GM23248 (cell line): ENCODE measurements around the gene FKBP14. TPM values are rescaled to one million over a fixed set of nuclear protein-coding genes. Genes with fewer than 3 reads are reported as not detected.

Experiments used
- DNase-seq: peaks from one replicate; pipeline ENCODE4 v3.0.0-alpha.2; 2015
- H2AFZ ChIP-seq: fragments of 200-600 bp; sonication (generic); 2 replicates; pipeline ENCODE4 v1.6.1; 2016; ENCODE audit warnings: antibody characterized with exemption
- H3F3A ChIP-seq: fragments of 200-600 bp; sonication (generic); 2 replicates; pipeline ENCODE4 v1.6.1; 2016; ENCODE audit warnings: mild to moderate bottlenecking, antibody characterized with exemption, mixed run types; ENCODE audit not compliant: insufficient read depth
- H3K27ac ChIP-seq: fragments of 200-600 bp; sonication (generic); 2 replicates; pipeline ENCODE4 v1.5.1; 2016; ENCODE audit warnings: mild to moderate bottlenecking
- H3K27me3 ChIP-seq: fragments of 200-600 bp; sonication (generic); replicated peaks from 2 replicates; pipeline ENCODE4 v1.6.1; 2016; ENCODE audit warnings: mild to moderate bottlenecking; ENCODE audit not compliant: insufficient read depth
- H3K36me3 ChIP-seq: fragments of 200-600 bp; sonication (generic); 2 replicates; pipeline ENCODE4 v1.6.1; 2016; ENCODE audit warnings: low read depth, mild to moderate bottlenecking
- H3K4me1 ChIP-seq: fragments of 200-600 bp; sonication (generic); 2 replicates; pipeline ENCODE4 v1.6.1; 2016; ENCODE audit warnings: mild to moderate bottlenecking; ENCODE audit not compliant: insufficient read depth
- H3K4me2 ChIP-seq: fragments of 200-600 bp; sonication (generic); one replicate; pipeline ENCODE4 v1.6.1; 2016; ENCODE audit warnings: mild to moderate bottlenecking; ENCODE audit not compliant: unreplicated experiment
- H3K4me3 ChIP-seq: fragments of 200-600 bp; sonication (generic); 2 replicates; pipeline ENCODE4 v1.5.1; 2016; ENCODE audit warnings: mild to moderate bottlenecking
- H3K79me2 ChIP-seq: fragments of 200-600 bp; sonication (generic); 2 replicates; pipeline ENCODE4 v1.6.1; 2016; ENCODE audit warnings: mild to moderate bottlenecking; ENCODE audit not compliant: insufficient read depth
- H3K9ac ChIP-seq: fragments of 200-600 bp; sonication (generic); 2 replicates; pipeline ENCODE4 v1.6.1; 2016; ENCODE audit warnings: mild to moderate bottlenecking
- H3K9me2 ChIP-seq: fragments of 200-600 bp; sonication (generic); 2 replicates; pipeline ENCODE4 v1.6.1; 2016; ENCODE audit warnings: mixed run types, mild to moderate bottlenecking, moderate library complexity; ENCODE audit not compliant: insufficient read depth
- H3K9me3 ChIP-seq: fragments of 200-600 bp; sonication (generic); one replicate; pipeline ENCODE4 v1.6.1; 2017; ENCODE audit warnings: low read depth
- H4K20me1 ChIP-seq: fragments of 200-600 bp; sonication (generic); 2 replicates; pipeline ENCODE4 v1.6.0; 2016; ENCODE audit not compliant: insufficient read depth
- EZH2 ChIP-seq: fragments of 200-600 bp; sonication (generic); IDR thresholded peaks from 2 replicates; pipeline ENCODE4 v1.6.1; 2018; ENCODE audit warnings: antibody characterized with exemption, mild to moderate bottlenecking; ENCODE audit not compliant: insufficient read depth, poor library complexity, severe bottlenecking
- EZH2phosphoT487 ChIP-seq: fragments of 200-600 bp; sonication (generic); IDR thresholded peaks from 2 replicates; pipeline ENCODE4 v1.6.1; 2018; ENCODE audit warnings: antibody characterized with exemption, moderate library complexity, mild to moderate bottlenecking, low read depth; ENCODE audit not compliant: insufficient read depth
- WGBS, 2 experiments: methylation state at CpG; one replicate each; pipeline ENCODE4 v1.1.6; 2015 to 2017; ENCODE audit warnings: low lambda C conversion rate in 2 of 2, low coverage in 1 of 2; ENCODE audit errors: missing lambda C conversion rate in 2 of 2; 5-methylcytosine and 5-hydroxymethylcytosine counted together
- in situ Hi-C: fragments of 300-500 bp; cut with MboI; formaldehyde crosslinking; loops from 2 replicates; pipeline ENCODE4 v1.15.0; 2020
- polyA plus RNA-seq: library from polyadenylated mRNA; unstranded; fragments of >200 nt; fragmentation: Nextera tagmentation; extraction: Ambion mirVana; gene quantifications from 2 replicates; pipeline ENCODE4 v1.2.1, GENCODE V29; 2016
- total RNA-seq: library from RNA; depleted of rRNA; stranded (reverse); fragments of >200 nt; shearing (Covaris generic); gene quantifications from 2 replicates; pipeline ENCODE4 v1.2.3, GENCODE V29; 2014

Gene FKBP14
- total and polyA plus RNA-seq, 2 experiments from 2014 or later: 31.8 to 50.7 TPM

- Histone ChIP-seq H4K20me1 (no peaks in the 10 kb centered on the region), H3K4me2 (no peak overlapping the region), H3K27ac (no peak overlapping the region), H3K79me2 (no peaks in the 10 kb centered on the region), H3K27me3 (no peaks in the 10 kb centered on the region), H3K9ac (no peak overlapping the region), H3K4me1 (no peaks in the 10 kb centered on the region), H3K9me2 (no peaks in the 10 kb centered on the region), H3K36me3 (no peaks in the 10 kb centered on the region), H3K9me3 (no peaks in the 10 kb centered on the region), H3F3A (no peaks in the 10 kb centered on the region), H3K4me3 (no peak overlapping the region), H2AFZ (no peak overlapping the region)
- 33 to 47% methylated on average over 3 of the region's 3 CpGs for WGBS, 2 experiments
- TF ChIP-seq EZH2phosphoT487: no peak
- TF ChIP-seq EZH2: no peak
- in situ Hi-C loops: no loop called here
- no peak for DNase-seq
Measured at GRCh38 chr7:30005464-30005863, 21.0 kb downstream of the FKBP14 start.

GRCh38 chr7:30003098-30003497, 23.4 kb downstream of the FKBP14 start:
- in situ Hi-C loops: no loop called here
- TF ChIP-seq EZH2 (no peak), EZH2phosphoT487 (no peak)
- DNase-seq: no peak
- H3K27me3 ChIP-seq: no peaks in the 10 kb centered on the region
- no peaks in the 10 kb centered on the region for H3F3A ChIP-seq
- no peak overlapping the region for H3K9ac ChIP-seq
- H4K20me1 ChIP-seq: no peaks in the 10 kb centered on the region
- H3K9me3 ChIP-seq: no peaks in the 10 kb centered on the region
- no peak overlapping the region for H3K27ac ChIP-seq
- no peaks in the 10 kb centered on the region for H3K4me1 ChIP-seq
- H3K4me3 ChIP-seq: no peak overlapping the region
- no peaks in the 10 kb centered on the region for H3K36me3 ChIP-seq
- H3K4me2 ChIP-seq: no peak overlapping the region
- no peaks in the 10 kb centered on the region for H3K79me2 ChIP-seq
- no peak overlapping the region for H2AFZ ChIP-seq
- no peaks in the 10 kb centered on the region for H3K9me2 ChIP-seq
- 89 to 91% methylated on average over 6 of the region's 6 CpGs for WGBS, 2 experiments

DNA sequence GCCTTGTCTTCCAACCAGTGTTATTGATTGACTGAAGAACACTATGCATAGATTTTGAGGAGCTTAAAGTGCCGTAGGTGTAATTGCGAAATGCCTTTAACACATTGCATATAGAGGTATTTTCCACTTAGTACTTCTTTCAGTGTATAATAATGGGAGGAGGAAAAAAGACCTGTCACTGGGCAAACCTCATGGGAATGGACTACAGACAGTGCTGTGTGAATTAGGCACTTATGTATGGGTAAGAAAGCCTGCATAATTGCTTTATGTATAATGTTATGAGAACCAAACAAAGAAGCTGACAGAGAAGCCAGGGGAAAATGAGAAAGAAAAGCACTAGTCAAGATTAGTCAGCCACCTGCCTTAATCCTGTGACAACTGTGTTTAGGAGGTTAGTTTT, 24.5 kb downstream of the FKBP14 start:
- in situ Hi-C loops: no loop called here
- no peak for TF ChIP-seq EZH2phosphoT487
- TF ChIP-seq EZH2: no peak
- no peaks in the 10 kb centered on the region for H3K36me3 ChIP-seq
- no peak overlapping the region for H3K27ac ChIP-seq
- DNase-seq: no peak
- no peaks in the 10 kb centered on the region for H3K9me2 ChIP-seq
- WGBS, 2 experiments: 85 to 87% methylated on average over 2 of the region's 2 CpGs
- no peak overlapping the region for H3K4me3 ChIP-seq
- no peaks in the 10 kb centered on the region for H3K9me3 ChIP-seq
- H4K20me1 ChIP-seq: no peaks in the 10 kb centered on the region
- no peaks in the 10 kb centered on the region for H3K4me1 ChIP-seq
- H3K27me3 ChIP-seq: no peaks in the 10 kb centered on the region
- no peak overlapping the region for H2AFZ ChIP-seq
- no peaks in the 10 kb centered on the region for H3K79me2 ChIP-seq
- H3K9ac ChIP-seq: no peak overlapping the region
- H3K4me2 ChIP-seq: no peak overlapping the region
- H3F3A ChIP-seq: no peaks in the 10 kb centered on the region

- Histone ChIP-seq H3K79me2 (no peaks in the 10 kb centered on the region), H3K9me3 (no peaks in the 10 kb centered on the region), H3K4me1 (0 out of 2 replicates have a peak, but pooled peaks cover 4% of the 10 kb centered on the region), H2AFZ (no peak overlapping the region), H3K4me2 (no peak overlapping the region), H3K9ac (no peak overlapping the region), H3K36me3 (no peaks in the 10 kb centered on the region), H3F3A (no peaks in the 10 kb centered on the region), H3K9me2 (no peaks in the 10 kb centered on the region), H4K20me1 (no peaks in the 10 kb centered on the region), H3K4me3 (no peak overlapping the region), H3K27ac (no peak overlapping the region), H3K27me3 (no peaks in the 10 kb centered on the region)
- no peak for TF ChIP-seq EZH2phosphoT487
- TF ChIP-seq EZH2: no peak
- in situ Hi-C loops: no loop called here
- DNase-seq: no peak
Measured at GRCh38 chr7:29998489-29998888, 28.0 kb downstream of the FKBP14 start.

DNA sequence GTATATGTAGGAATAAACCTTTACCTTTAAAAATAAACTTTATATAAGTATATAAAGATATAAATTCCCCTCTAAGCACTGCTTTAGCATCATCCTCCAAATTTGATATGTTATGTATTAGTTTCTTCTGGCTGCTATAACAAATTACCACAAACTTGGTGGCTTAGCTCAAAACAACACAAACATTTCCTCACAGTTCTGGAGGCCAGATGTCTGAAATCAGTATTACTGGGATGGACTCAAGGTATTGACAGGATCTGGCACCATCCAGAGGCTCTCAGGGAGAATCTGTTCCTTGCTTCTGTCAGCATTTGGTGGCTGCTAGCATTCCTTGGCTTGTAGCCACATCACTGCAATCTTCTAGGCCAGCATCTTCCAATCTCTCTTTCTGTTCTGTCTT, 30.2 kb downstream of the FKBP14 start:
- TF ChIP-seq EZH2phosphoT487: no peak
- TF ChIP-seq EZH2: no peak
- H3F3A ChIP-seq: no peaks in the 10 kb centered on the region

More for the DNA sequence above, 30.2 kb downstream of the FKBP14 start:
- H3K36me3 ChIP-seq: no peaks in the 10 kb centered on the region
- no peak overlapping the region for H2AFZ ChIP-seq
- DNase-seq: no peak
- no peak overlapping the region for H3K4me2 ChIP-seq
- H3K79me2 ChIP-seq: no peaks in the 10 kb centered on the region
- no peaks in the 10 kb centered on the region for H3K9me2 ChIP-seq
- in situ Hi-C loops: no loop called here
- H3K4me3 ChIP-seq: no peak overlapping the region
- H3K4me1 ChIP-seq: 0 out of 2 replicates have a peak, but pooled peaks cover 4% of the 10 kb centered on the region
- H3K27me3 ChIP-seq: no peaks in the 10 kb centered on the region
- H3K9me3 ChIP-seq: no peaks in the 10 kb centered on the region
- no peaks in the 10 kb centered on the region for H4K20me1 ChIP-seq
- H3K27ac ChIP-seq: no peak overlapping the region
- no peak overlapping the region for H3K9ac ChIP-seq
